Hair follicle dermal papilla cell (primary cell): ENCODE results near the gene STK38. TPM values are rescaled to one million over a fixed set of nuclear protein-coding genes. Genes with fewer than 3 reads are reported as not detected.

Experiments
- small RNA-seq: library from RNA; depleted of rRNA; stranded (forward); fragments of <200 nt; gene quantifications from one replicate; pipeline ENCODE3, GENCODE V24; 2012
- total RNA-seq: library from RNA; depleted of rRNA; stranded (reverse); fragments of >200 nt; gene quantifications from 2 replicates; pipeline ENCODE4 v1.2.3, GENCODE V29; 2012

STK38 gene
- total RNA-seq = 36.1 and 36.5 TPM in 2 replicates

DNA sequence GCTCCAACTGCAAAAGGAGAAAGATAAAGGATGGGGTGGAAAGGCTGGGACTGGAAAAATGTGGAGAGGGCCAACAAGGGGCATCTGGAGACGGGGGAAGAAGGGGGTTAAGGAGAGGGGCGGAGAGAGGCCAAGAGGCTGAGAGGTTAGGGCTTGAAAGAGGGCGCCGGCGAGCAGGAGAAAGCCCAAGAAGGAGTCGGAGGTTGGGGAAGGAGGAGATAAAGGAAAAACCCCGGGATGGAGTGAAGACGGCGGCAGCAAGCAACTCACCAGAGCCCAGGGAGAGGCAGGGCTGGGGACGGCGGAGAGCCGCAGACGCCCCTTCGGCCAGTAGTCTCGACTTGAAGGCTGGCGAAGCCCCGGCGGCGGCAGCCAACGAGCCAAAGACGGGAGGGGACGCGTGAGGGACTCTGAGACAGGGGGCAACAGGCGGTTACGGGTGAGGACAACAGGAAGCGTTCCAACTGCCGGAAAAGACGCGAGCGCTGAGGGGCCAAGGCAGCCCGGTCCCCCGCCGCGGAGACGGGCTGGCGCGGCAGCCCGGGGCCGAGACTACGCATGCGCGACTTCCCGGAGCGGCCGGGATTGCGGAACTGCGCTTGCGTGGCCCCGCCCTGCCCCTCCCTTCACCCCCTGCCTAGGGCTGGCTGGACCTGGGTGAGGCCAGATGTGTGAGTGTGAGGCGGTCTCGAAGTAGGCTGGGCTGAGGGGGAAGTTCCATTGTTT lies at the start of gene STK38:
Gene STK38, minus strand, starts transcription at position 560 of the 726 bp plus-strand sequence. CDS start 7,277 bp downstream, outside the sequence.

DNA sequence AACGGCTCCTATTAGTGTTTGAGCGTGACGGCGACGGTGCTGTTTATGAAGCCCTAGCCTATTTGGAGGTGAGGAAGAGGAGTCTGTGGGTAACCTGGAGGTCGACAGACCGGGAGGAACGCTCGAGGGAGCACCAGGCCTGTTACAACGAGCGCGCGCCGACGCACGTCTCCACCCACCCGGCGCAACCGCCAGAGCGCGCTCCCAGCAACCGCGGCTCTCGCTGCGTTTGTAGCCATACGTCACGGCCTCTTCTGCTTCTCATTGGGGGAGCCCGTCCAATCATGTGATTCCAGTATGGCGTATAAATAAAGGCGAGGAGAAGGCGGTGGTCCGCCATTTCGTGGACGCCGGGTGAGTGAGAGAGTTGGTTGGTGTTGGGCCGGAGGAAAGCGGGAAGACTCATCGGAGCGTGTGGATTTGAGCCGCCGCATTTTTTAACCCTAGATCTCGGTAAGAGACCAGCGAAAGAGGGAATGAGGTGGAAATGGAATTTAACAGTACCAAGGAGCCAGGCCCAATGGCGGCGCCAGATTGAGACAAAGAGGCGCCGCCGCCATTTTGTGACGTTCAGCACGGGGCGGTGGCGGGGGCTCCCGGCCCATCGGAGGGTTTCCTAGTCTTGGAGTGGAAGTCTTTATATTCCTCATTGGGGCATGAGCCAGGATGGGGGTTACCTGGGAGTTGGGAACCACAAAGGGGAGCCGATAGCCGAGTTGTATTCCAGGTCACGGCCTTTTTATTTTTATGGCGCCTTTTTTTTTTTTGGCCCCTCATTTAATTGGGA lies 46.9 kb upstream of the STK38 start, which contains the start of gene SRSF3:
Gene SRSF3, plus strand, starts transcription at position 334 of the 787 bp plus-strand sequence. CDS start 2,401 bp downstream, outside the sequence.

Small RNA genes lying within 50 kb of the gene (small RNA-seq; reads per million reads assigned to genes)
- gene RN7SL502P = not detected

Other genes starting within 250 kb of the STK38 start
- not detected in 2 replicates for gene BNIP5, start 210.6 kb downstream of the STK38 start, total RNA-seq
- 1.6 and 1.8 TPM in 2 replicates for gene ETV7, start 159.8 kb downstream of the STK38 start, total RNA-seq
- not detected in 2 replicates for gene PXT1, start 104.6 kb downstream of the STK38 start, total RNA-seq
- gene KCTD20, start 104.5 kb downstream of the STK38 start, total RNA-seq = 120 and 143 TPM in 2 replicates
- gene SRSF3, start 46.9 kb upstream of the STK38 start, total RNA-seq = 131 TPM in 2 replicates
- gene CDKN1A, start 131.2 kb upstream of the STK38 start, total RNA-seq = 381 and 507 TPM in 2 replicates
- gene RAB44, start 150.3 kb upstream of the STK38 start, total RNA-seq = under 0.01 TPM in 1 of 2 replicates, not detected in the other